Lower leg skin (tissue), 4 donors: ENCODE data around the gene LDB3. TPM values are rescaled to one million over a fixed set of nuclear protein-coding genes. Genes with fewer than 3 reads are reported as not detected.

Experiments
- DNase-seq, 2 donors: peaks; one replicate each; pipeline ENCODE4 v3.0.0-alpha.2; 2019; ENCODE audit warnings: low spot score in 2 of 2
- H3K4me3 ChIP-seq: fragments of 200-600 bp; sonication (generic); 2 replicates; pipeline ENCODE4 v1.5.1; 2017; ENCODE audit warnings: mild to moderate bottlenecking, low read depth; ENCODE audit not compliant: poor library complexity, severe bottlenecking
- POLR2A ChIP-seq, 2 donors: fragments of 450-650 bp; IDR thresholded peaks; one replicate each; pipeline ENCODE4 v1.6.1; 2016 to 2017; ENCODE audit warnings: antibody characterized with exemption in 2 of 2, mild to moderate bottlenecking in 1 of 2, moderate library complexity in 1 of 2
- WGBS, 2 donors: methylation state at CpG; one replicate each; pipeline ENCODE4 v1.1.5; 2018; 5-methylcytosine and 5-hydroxymethylcytosine counted together
- intact Hi-C: fragments of 100-400 bp; cut with DNase I; formaldehyde crosslinking; loops from one replicate; pipeline ENCODE4 v1.15.0; 2023; ENCODE audit warnings: low total_unique reads
- total RNA-seq, 4 donors: library from RNA; depleted of rRNA; stranded (reverse); fragments of >200 nt; gene quantifications; one replicate each; pipeline ENCODE4 v1.1.0, GENCODE V29; 2016
- TF ChIP-seq, protein P1 (sequence below), 3 donors: fragments of 450-650 bp; IDR thresholded peaks; one replicate each; pipeline ENCODE4 v1.5.1; 2016; ENCODE audit warnings: antibody characterized with exemption in 3 of 3, mild to moderate bottlenecking in 3 of 3, moderate library complexity in 2 of 3

LDB3 gene
- total RNA-seq, 4 donors from 2014 or later: 0.46 to 2.9 (median 0.83) TPM

DNA sequence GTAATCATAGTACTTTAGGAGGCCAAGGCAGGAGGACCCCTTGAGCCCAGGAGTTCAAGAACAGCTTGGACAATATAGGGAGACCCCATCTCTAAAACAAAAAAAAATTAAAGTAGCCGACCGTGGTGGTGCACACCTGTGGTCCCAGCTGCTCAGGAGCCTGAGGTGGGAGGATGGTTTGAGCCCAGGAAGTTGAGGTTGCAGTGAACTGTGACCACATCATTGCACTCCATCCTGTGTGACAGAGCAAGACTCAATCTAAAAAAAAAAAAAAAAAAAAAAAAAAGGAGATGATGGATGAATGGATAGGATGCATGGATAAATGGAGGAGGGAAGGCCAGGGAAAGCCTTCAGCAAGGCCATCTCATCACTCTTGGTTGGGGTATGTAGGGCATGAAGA is 54.7 kb downstream of the LDB3 start:
- H3K4me3 ChIP-seq: no peak overlapping the region
- TF ChIP-seq, protein P1, sequence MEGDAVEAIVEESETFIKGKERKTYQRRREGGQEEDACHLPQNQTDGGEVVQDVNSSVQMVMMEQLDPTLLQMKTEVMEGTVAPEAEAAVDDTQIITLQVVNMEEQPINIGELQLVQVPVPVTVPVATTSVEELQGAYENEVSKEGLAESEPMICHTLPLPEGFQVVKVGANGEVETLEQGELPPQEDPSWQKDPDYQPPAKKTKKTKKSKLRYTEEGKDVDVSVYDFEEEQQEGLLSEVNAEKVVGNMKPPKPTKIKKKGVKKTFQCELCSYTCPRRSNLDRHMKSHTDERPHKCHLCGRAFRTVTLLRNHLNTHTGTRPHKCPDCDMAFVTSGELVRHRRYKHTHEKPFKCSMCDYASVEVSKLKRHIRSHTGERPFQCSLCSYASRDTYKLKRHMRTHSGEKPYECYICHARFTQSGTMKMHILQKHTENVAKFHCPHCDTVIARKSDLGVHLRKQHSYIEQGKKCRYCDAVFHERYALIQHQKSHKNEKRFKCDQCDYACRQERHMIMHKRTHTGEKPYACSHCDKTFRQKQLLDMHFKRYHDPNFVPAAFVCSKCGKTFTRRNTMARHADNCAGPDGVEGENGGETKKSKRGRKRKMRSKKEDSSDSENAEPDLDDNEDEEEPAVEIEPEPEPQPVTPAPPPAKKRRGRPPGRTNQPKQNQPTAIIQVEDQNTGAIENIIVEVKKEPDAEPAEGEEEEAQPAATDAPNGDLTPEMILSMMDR (IDR thresholded peaks at IDR 0.05): no peak
- TF ChIP-seq POLR2A (IDR thresholded peaks at IDR 0.05): no peak
- intact Hi-C loops: no loop called here
- WGBS, 2 donors: 83 to 97% methylated on average over 2 of the region's 2 CpGs
- DNase-seq: no peak

DNA sequence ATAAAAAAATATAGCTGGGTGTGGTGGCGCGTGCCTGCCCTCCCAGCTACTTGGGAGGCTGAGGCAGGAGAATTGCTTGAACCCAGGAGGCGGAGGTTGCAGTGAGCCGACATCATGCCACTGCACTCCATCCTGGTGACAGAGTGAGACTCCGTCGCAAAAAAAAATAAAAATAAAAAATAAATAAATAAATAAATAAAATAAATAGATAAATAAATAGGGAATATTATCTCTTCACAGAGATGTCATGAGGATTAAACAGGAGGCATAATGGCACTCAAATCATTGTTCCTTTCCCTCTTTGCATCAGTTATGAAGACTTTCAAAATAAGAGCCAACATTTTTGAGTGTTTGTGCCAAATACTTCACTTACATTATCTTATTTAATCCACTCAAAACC is 56.1 kb downstream of the LDB3 start:
- intact Hi-C loops: no loop called here
- no peak overlapping the region for H3K4me3 ChIP-seq
- 96% methylated on average over 6 of the region's 6 CpGs for WGBS, 2 donors
- DNase-seq: no peak
- TF ChIP-seq, protein P1 (IDR thresholded peaks at IDR 0.05): no peak
- TF ChIP-seq POLR2A (IDR thresholded peaks at IDR 0.05): no peak

DNA sequence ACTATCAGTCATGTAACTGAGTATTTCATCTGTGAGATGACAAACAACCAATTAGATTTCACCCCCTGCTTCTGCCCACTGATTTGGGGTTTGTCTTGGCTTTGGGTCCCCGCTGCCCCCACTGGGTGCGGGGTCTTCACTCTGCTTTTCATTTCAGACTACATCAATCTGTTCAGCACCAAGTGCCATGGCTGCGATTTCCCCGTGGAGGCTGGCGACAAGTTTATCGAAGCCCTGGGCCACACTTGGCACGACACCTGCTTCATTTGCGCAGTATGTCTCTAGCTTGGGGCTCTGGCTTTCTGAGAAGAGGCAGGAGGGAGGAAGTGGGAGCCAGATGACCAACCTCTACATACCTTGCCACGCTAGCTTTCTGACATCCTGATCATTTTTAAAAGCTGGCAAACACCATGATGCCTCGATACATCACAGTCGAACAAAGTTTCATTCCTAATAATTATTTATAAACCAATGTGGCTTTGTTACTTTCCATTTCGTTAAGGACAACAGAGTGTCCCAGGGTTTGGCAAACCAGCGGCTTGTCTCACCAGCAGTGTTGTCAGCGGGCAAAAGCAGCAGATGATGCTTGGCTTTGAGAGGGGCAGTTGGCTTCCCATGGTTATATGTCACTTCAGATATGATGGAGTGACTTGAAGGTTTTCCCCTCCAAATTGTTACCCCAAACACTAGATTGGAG is 57.8 kb downstream of the LDB3 start:
- 93 to 97% methylated on average over 14 of the region's 14 CpGs for WGBS, 2 donors
- DNase-seq: no peak
- H3K4me3 ChIP-seq: no peak overlapping the region
- intact Hi-C loops: no loop called here
- no peak for TF ChIP-seq POLR2A (IDR thresholded peaks at IDR 0.05)
- TF ChIP-seq, protein P1 (IDR thresholded peaks at IDR 0.05): no peak

DNA sequence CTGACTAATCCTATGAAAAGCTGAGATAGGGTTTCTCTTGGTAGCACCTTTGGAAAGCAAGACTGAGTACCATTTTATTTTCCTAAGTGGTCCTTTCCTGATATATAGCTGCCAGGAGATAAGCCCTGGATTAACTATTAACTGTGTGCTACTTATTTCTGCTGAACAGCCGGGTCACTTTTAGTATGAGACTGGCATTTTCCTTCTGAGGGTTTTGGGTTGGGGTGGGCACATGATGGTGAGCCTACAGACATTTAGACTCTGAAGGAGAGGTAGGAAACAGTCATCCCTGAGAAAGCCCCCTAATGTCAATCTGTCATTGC is 58.3 kb downstream of the LDB3 start:
- intact Hi-C loops: no loop called here
- TF ChIP-seq POLR2A (IDR thresholded peaks at IDR 0.05): no peak
- TF ChIP-seq, protein P1 (IDR thresholded peaks at IDR 0.05): no peak
- WGBS, 2 donors: 90 to 96% methylated on average over 1 of the region's 1 CpG
- no peak for DNase-seq
- H3K4me3 ChIP-seq: no peak overlapping the region

- intact Hi-C loops: no loop called here
- 75 to 86% methylated on average over 6 of the region's 6 CpGs for WGBS, 2 donors
- H3K4me3 ChIP-seq: no peak overlapping the region
- TF ChIP-seq, protein P1 (IDR thresholded peaks at IDR 0.05): no peak
- no peak for TF ChIP-seq POLR2A (IDR thresholded peaks at IDR 0.05)
- no peak for DNase-seq
Observed at GRCh38 chr10:86727470-86727869, 59.2 kb downstream of the LDB3 start.

- DNase-seq: no peak
- intact Hi-C loops: no loop called here
- H3K4me3 ChIP-seq: no peak overlapping the region
- WGBS, 2 donors: 73 to 84% methylated on average over 3 of the region's 3 CpGs
- TF ChIP-seq POLR2A (IDR thresholded peaks at IDR 0.05): no peak
- TF ChIP-seq, protein P1 (IDR thresholded peaks at IDR 0.05): no peak
Observed at GRCh38 chr10:86728056-86728455, 59.7 kb downstream of the LDB3 start.
